ENCODE data around the gene GHRH.

Gene GHRH

GRCh38 chr20:37261714-37262113 is at the start of gene GHRH:
Gene GHRH (minus strand): TSS chr20:37261814. CDS start chr20:37256889, 4,925 bp downstream.
- DNase-seq, result no peak

GRCh38 chr20:37310951-37311350 is 49.3 kb upstream of the GHRH start:
- DNase-seq, result no peak

- no peak for DNase-seq
Measured at GRCh38 chr20:37309936-37310590, 48.4 kb upstream of the GHRH start.

- DNase-seq, result no peak
Measured at GRCh38 chr20:37309290-37309689, 47.7 kb upstream of the GHRH start.

- no peak for DNase-seq
Measured at GRCh38 chr20:37308086-37309050, 46.8 kb upstream of the GHRH start.

GRCh38 chr20:37305839-37306238 is 44.2 kb upstream of the GHRH start:
- DNase-seq, result no peak

GRCh38 chr20:37305079-37305478 is 43.5 kb upstream of the GHRH start:
- DNase-seq, result no peak

GRCh38 chr20:37303637-37304036 is 42.0 kb upstream of the GHRH start:
- DNase-seq, result no peak

GRCh38 chr20:37302981-37303380 is 41.4 kb upstream of the GHRH start:
- DNase-seq, result no peak

- no peak for DNase-seq
Measured at GRCh38 chr20:37301558-37301957, 39.9 kb upstream of the GHRH start.

- DNase-seq, result no peak
Measured at GRCh38 chr20:37301120-37301519, 39.5 kb upstream of the GHRH start.

GRCh38 chr20:37299718-37300528 is 38.3 kb upstream of the GHRH start:
- no peak for DNase-seq

GRCh38 chr20:37298190-37298939 is 36.8 kb upstream of the GHRH start:
- no peak for DNase-seq

GRCh38 chr20:37297066-37297736 is 35.6 kb upstream of the GHRH start:
- DNase-seq, result no peak

- no peak for DNase-seq
Measured at GRCh38 chr20:37296371-37296770, 34.8 kb upstream of the GHRH start.

GRCh38 chr20:37295595-37295994 is 34.0 kb upstream of the GHRH start:
- no peak for DNase-seq

- DNase-seq, result no peak
Measured at GRCh38 chr20:37295001-37295400, 33.4 kb upstream of the GHRH start.

- DNase-seq, result no peak
Measured at GRCh38 chr20:37294262-37294981, 32.8 kb upstream of the GHRH start.

- DNase-seq, result no peak
Measured at GRCh38 chr20:37293301-37293943, 31.8 kb upstream of the GHRH start.

- no peak for DNase-seq
Measured at GRCh38 chr20:37291724-37292126, 30.1 kb upstream of the GHRH start.

All from activated T-cell treated with anti-CD3 and anti-CD28 coated beads, Interleukin-2, amount 50 U/mL, for 48 hours (primary cell).